Keratinocyte (primary cell): ENCODE data around the gene COL8A1. TPM values are rescaled to one million over a fixed set of nuclear protein-coding genes. Genes with fewer than 3 reads are reported as not detected.

Experiments
- DNase-seq: peaks from one replicate; pipeline ENCODE4 v3.0.0-alpha.2; 2011; ENCODE audit warnings: low read depth, missing footprints, low spot score
- FAIRE-seq: peaks from 2 replicates; lab custom pipeline; 2011; peaks lifted over from hg19 to GRCh38; lab: Jason Lieb, UNC
- H2AFZ ChIP-seq: 2 replicates; pipeline ENCODE4 v1.6.0; 2012; ENCODE audit warnings: low read length, control low read depth, inconsistent platforms; ENCODE audit not compliant: control insufficient read depth
- H3K27ac ChIP-seq: 2 replicates; pipeline ENCODE4 v1.5.1; 2011; ENCODE audit warnings: low read length; ENCODE audit not compliant: control insufficient read depth, insufficient read depth
- H3K27me3 ChIP-seq: 3 replicates; pipeline ENCODE4 v1.6.0; 2011; ENCODE audit warnings: low read length; ENCODE audit not compliant: control insufficient read depth, insufficient read depth; ENCODE audit errors: extremely low read depth
- H3K36me3 ChIP-seq, 2 experiments: 2 replicates in 1 of 2; 3 replicates in 1 of 2; pipeline ENCODE4 v1.5.1; 2011; ENCODE audit warnings: low read length in 2 of 2, mild to moderate bottlenecking in 1 of 2; ENCODE audit not compliant: control insufficient read depth in 2 of 2, insufficient read depth in 2 of 2; ENCODE audit errors: extremely low read depth in 1 of 2
- H3K4me1 ChIP-seq: 3 replicates; pipeline ENCODE4 v1.5.1; 2011; ENCODE audit warnings: low read length; ENCODE audit not compliant: control insufficient read depth, insufficient read depth; ENCODE audit errors: extremely low read depth
- H3K4me2 ChIP-seq: 3 replicates; pipeline ENCODE4 v1.6.0; 2011; ENCODE audit warnings: low read depth, low read length; ENCODE audit not compliant: control insufficient read depth, insufficient read depth; ENCODE audit errors: extremely low read depth
- H3K4me3 ChIP-seq, 3 experiments: fragments of 200-600 bp in 1 of 3; sonication (generic) in 1 of 3; 2 replicates in 2 of 3; 3 replicates in 1 of 3; pipeline ENCODE4 v1.5.1; 2011 to 2016; ENCODE audit warnings: low read length in 3 of 3, mild to moderate bottlenecking in 3 of 3, control low read depth in 2 of 3, inconsistent platforms in 1 of 3, low read depth in 1 of 3, mixed read lengths in 1 of 3, mixed run types in 1 of 3, moderate library complexity in 1 of 3; ENCODE audit not compliant: control insufficient read depth in 2 of 3, insufficient read depth in 2 of 3; ENCODE audit errors: extremely low read depth in 1 of 3
- H3K79me2 ChIP-seq: 2 replicates; pipeline ENCODE4 v1.6.0; 2012; ENCODE audit warnings: low read length; ENCODE audit not compliant: control insufficient read depth, insufficient read depth
- H3K9ac ChIP-seq: 3 replicates; pipeline ENCODE4 v1.6.0; 2011; ENCODE audit warnings: low read length; ENCODE audit not compliant: control insufficient read depth, insufficient read depth; ENCODE audit errors: extremely low read depth
- H3K9me1 ChIP-seq: 3 replicates; pipeline ENCODE4 v1.6.0; 2011; ENCODE audit warnings: low read length; ENCODE audit not compliant: control insufficient read depth, insufficient read depth; ENCODE audit errors: extremely low read depth
- H3K9me3 ChIP-seq: 2 replicates; pipeline ENCODE4 v1.5.1; 2012; ENCODE audit warnings: low read depth, low read length; ENCODE audit not compliant: control insufficient read depth
- H4K20me1 ChIP-seq: 3 replicates; pipeline ENCODE4 v1.6.0; 2011; ENCODE audit warnings: low read length; ENCODE audit not compliant: control insufficient read depth, insufficient read depth; ENCODE audit errors: extremely low read depth
- CTCF ChIP-seq, 3 experiments: IDR thresholded peaks in 1 of 3; conservative IDR thresholded peaks in 1 of 3; optimal IDR thresholded peaks in 1 of 3; 2 replicates in 2 of 3; 3 replicates in 1 of 3; pipeline versions ENCODE3 to v1.5.1; 2011; ENCODE audit warnings: low read length in 3 of 3, mild to moderate bottlenecking in 3 of 3, moderate library complexity in 2 of 3, control low read depth in 1 of 3, inconsistent platforms in 1 of 3; ENCODE audit not compliant: insufficient read depth in 2 of 3; ENCODE audit errors: extremely low read depth in 1 of 3
- EZH2 ChIP-seq: IDR thresholded peaks from one replicate; pipeline ENCODE4 v1.6.1; 2012; ENCODE audit warnings: inconsistent platforms, mild to moderate bottlenecking, low read length, moderate library complexity
- dilution Hi-C: fragments of 300-500 bp; cut with MboI; formaldehyde crosslinking; loops from one replicate; pipeline ENCODE4 v1.7.0; 2020; ENCODE audit warnings: low sequenced_read_pairs; ENCODE audit not compliant: extremely low pct_ligation_motif_present
- polyA plus RNA-seq, 5 experiments: library from polyadenylated mRNA; depleted of rRNA in 3 of 5; stranded (reverse) in 3 of 5; stranded (forward) in 1 of 5; unstranded in 1 of 5; fragments of >200 nt; gene quantifications; 1 replicate in 1 of 5; 2 replicates in 3 of 5; 3 replicates in 1 of 5; pipeline versions ENCODE4 v1.2.1 to v1.2.3, GENCODE V29; 2011 to 2012; ENCODE audit warnings: missing spikeins in 2 of 5, low read depth in 1 of 5, low replicate concordance in 1 of 5

COL8A1 gene
- polyA plus RNA-seq, 1 donor (not counting 4 experiments of a cell fraction or from before 2014, with no cell fraction given) = 102 TPM

- Histone ChIP-seq H3K4me3 (no peak overlapping the region), H3K9me3 (no peaks in the 10 kb centered on the region), H2AFZ (no peak overlapping the region), H3K36me3 (peaks cover 0 to 3% of the 10 kb centered on the region in 2 experiments), H3K4me1 (no peaks in the 10 kb centered on the region), H4K20me1 (no peaks in the 10 kb centered on the region), H3K9ac (no peak overlapping the region), H3K27ac (no peak overlapping the region), H3K79me2 (no peaks in the 10 kb centered on the region), H3K9me1 (no peaks in the 10 kb centered on the region), H3K4me2 (no peak overlapping the region), H3K27me3 (no peaks in the 10 kb centered on the region)
- FAIRE-seq = no peak
- DNase-seq = no peak
- no peak for TF ChIP-seq EZH2
- TF ChIP-seq CTCF (optimal IDR thresholded peaks at IDR 0.05 in 1 of 3, IDR thresholded peaks at IDR 0.05 in 1 of 3, conservative IDR thresholded peaks at IDR 0.05 in 1 of 3; ENCODE audit: extremely low read depth in 1 of 3, insufficient read depth in 2 of 3, low read length in 3 of 3) = no peak
- dilution Hi-C loops = loop anchor here (25.0 kb wide), 1 partner anchor 752 kb away; no protein-coding TSS in a partner anchor
Measured at GRCh38 chr3:99764377-99764776, 126.0 kb downstream of the COL8A1 start.

- Histone ChIP-seq H3K9ac (no peak overlapping the region), H3K4me1 (no peaks in the 10 kb centered on the region), H4K20me1 (no peaks in the 10 kb centered on the region), H2AFZ (no peak overlapping the region), H3K27ac (no peak overlapping the region), H3K27me3 (no peaks in the 10 kb centered on the region), H3K4me2 (no peak overlapping the region), H3K4me3 (no peak overlapping the region), H3K9me1 (no peaks in the 10 kb centered on the region), H3K9me3 (no peaks in the 10 kb centered on the region), H3K36me3 (peaks cover 0 to 3% of the 10 kb centered on the region in 2 experiments), H3K79me2 (no peaks in the 10 kb centered on the region)
- TF ChIP-seq CTCF (optimal IDR thresholded peaks at IDR 0.05 in 1 of 3, IDR thresholded peaks at IDR 0.05 in 1 of 3, conservative IDR thresholded peaks at IDR 0.05 in 1 of 3; ENCODE audit: extremely low read depth in 1 of 3, insufficient read depth in 2 of 3, low read length in 3 of 3) = no peak
- TF ChIP-seq EZH2 = no peak
- dilution Hi-C loops = loop anchor here (25.0 kb wide), 1 partner anchor 753 kb away; no protein-coding TSS in a partner anchor
- FAIRE-seq (peak; percentile 23), DNase-seq (no peak)
Measured at GRCh38 chr3:99765042-99765942, 126.9 kb downstream of the COL8A1 start.
